K562 (cell line): ENCODE results near the gene TMEM43. TPM values are rescaled to one million over a fixed set of nuclear protein-coding genes. Genes with fewer than 3 reads are reported as not detected.

Experiments
- BDP1 ChIP-seq: IDR thresholded peaks from 3 replicates; pipeline ENCODE4 v1.6.1; 2011; ENCODE audit not compliant: insufficient read length, insufficient read depth
- ELF4 ChIP-seq: fragments of 450-650 bp; formaldehyde crosslinking; IDR thresholded peaks from 2 replicates; pipeline ENCODE4 v1.4.0; 2022; ENCODE audit warnings: missing genetic modification characterization
- JUNB ChIP-seq: fragments of 450-650 bp; formaldehyde crosslinking; conservative IDR thresholded peaks from 2 replicates; pipeline ENCODE4 v1.4.0; 2020; ENCODE audit warnings: mild to moderate bottlenecking
- NFATC3 ChIP-seq: fragments of 450-650 bp; IDR thresholded peaks from 2 replicates; pipeline ENCODE4 v1.6.1; 2017; ENCODE audit warnings: mild to moderate bottlenecking
- RHOXF2B ChIP-seq: fragments of 250-450 bp; sonication (Bioruptor Pico); conservative IDR thresholded peaks from 2 replicates; pipeline ENCODE4 v1.5.1; 2021
- YY1 ChIP-seq, 3 experiments: IDR thresholded peaks; 2 replicates each; pipeline ENCODE4 v1.6.1; 2011; ENCODE audit warnings: low read length in 2 of 3, mild to moderate bottlenecking in 2 of 3, moderate library complexity in 2 of 3, borderline replicate concordance in 1 of 3, control low read depth in 1 of 3, low read depth in 1 of 3; ENCODE audit not compliant: insufficient read depth in 3 of 3, insufficient replicate concordance in 2 of 3, control insufficient read depth in 1 of 3, insufficient read length in 1 of 3; ENCODE audit errors: extremely low read depth in 1 of 3
- ZBTB7A ChIP-seq: IDR thresholded peaks from 2 replicates; pipeline ENCODE4 v1.6.1; 2011; ENCODE audit warnings: low read depth, mild to moderate bottlenecking, low read length, moderate library complexity, borderline replicate concordance; ENCODE audit not compliant: control insufficient read depth
- ZNF324 ChIP-seq: fragments of 250-450 bp; sonication (Bioruptor Pico); IDR thresholded peaks from 2 replicates; pipeline ENCODE4 v1.4.0; 2020; ENCODE audit warnings: mild to moderate bottlenecking
- polyA plus RNA-seq, 8 experiments: library from polyadenylated mRNA; depleted of rRNA in 4 of 8; stranded (reverse) in 5 of 8; unstranded in 3 of 8; fragments of >200 nt; fragmentation: Nextera tagmentation in 2 of 8; fragmentation: Illumina TruSeq in 1 of 8; extraction: Ambion mirVana in 2 of 8; extraction: Trizol in 1 of 8; gene quantifications; 2 replicates each; pipeline versions ENCODE4 v1.2.1 to v1.2.3, GENCODE V29; 2011 to 2014; ENCODE audit warnings: inconsistent platforms in 1 of 8, missing spikeins in 1 of 8
- total RNA-seq, 7 experiments: library from RNA; depleted of rRNA in 6 of 7; stranded (reverse); fragments of >200 nt in 6 of 7; fragmentation: Illumina TruSeq in 2 of 7; extraction: Trizol in 2 of 7; gene quantifications; 2 replicates each; pipeline versions ENCODE4 v1.2.1 to v1.2.3, GENCODE V29; 2011 to 2021; ENCODE audit warnings: low replicate concordance in 1 of 7
- TF ChIP-seq, protein P1 (sequence below): sonication (generic); IDR thresholded peaks from 2 replicates; pipeline ENCODE4 v1.6.1; 2016
- TF ChIP-seq, protein P2 (sequence below): fragments of 250-450 bp; sonication (Bioruptor Pico); IDR thresholded peaks from 2 replicates; pipeline ENCODE4 v1.8.0; 2021; ENCODE audit warnings: mild to moderate bottlenecking, moderate library complexity
- TF ChIP-seq, protein P3 (sequence below): fragments of 250-450 bp; sonication (Bioruptor Pico); IDR thresholded peaks from 2 replicates; pipeline ENCODE4 v1.4.0; 2020
- TF ChIP-seq, protein P4 (sequence below): fragments of 250-450 bp; sonication (Bioruptor Pico); IDR thresholded peaks from 2 replicates; pipeline ENCODE4 v1.4.0; 2020
- TF ChIP-seq, protein P5 (sequence below): sonication (generic); formaldehyde crosslinking; IDR thresholded peaks from 2 replicates; pipeline ENCODE4 v1.8.1; 2023; ENCODE audit warnings: mild to moderate bottlenecking, missing genetic modification reagents
- TF ChIP-seq, protein P6 (sequence below): fragments of 450-650 bp; formaldehyde crosslinking; IDR thresholded peaks from 2 replicates; pipeline ENCODE4 v1.4.0; 2020; ENCODE audit warnings: mild to moderate bottlenecking

The TMEM43 gene
- total and polyA plus RNA-seq, 9 of the 15 experiments (the other 6 are each of a cell fraction or from before 2014, with no cell fraction given): 16.7 to 46.1 (median 35.7) TPM

DNA sequence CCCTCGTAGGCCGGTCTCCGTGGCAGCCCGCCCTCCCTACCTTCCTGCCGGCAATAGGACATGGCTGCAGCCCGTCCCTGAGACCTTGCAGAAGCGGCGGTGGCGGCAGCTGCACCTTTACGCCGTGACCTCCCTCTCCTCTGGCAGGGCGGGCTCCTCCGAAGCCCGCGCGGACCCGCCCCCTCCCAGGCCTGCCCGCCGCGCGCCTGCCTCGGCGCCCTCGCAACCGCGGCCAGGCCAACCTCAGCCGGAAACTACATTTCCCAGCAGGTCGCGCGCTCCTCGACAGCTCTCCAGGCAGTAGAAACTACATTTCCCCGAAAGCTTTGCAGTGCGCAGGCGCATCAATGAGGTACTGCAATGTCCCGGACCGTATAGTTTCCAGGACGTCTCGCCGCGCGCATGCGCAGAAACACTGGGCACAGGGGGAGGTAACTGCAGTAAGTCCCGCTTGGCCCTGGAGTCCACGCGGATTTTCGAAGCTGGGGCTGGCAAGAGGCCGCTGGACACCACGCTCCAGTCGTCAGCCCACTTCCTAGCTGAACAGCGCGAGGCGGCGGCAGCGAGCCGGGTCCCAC is at the start of gene TMEM43, which contains the start of gene CHCHD4 (continued):
- TF ChIP-seq YY1 (IDR thresholded peaks at IDR 0.05; ENCODE audit: borderline replicate concordance in 1 of 3, control insufficient read depth in 1 of 3, extremely low read depth in 1 of 3, insufficient read depth in 3 of 3, insufficient read length in 1 of 3, insufficient replicate concordance in 2 of 3, low read depth in 1 of 3, low read length in 2 of 3) (peak in 2 of 3 experiments; percentile 5 to 52), JUNB (CRISPR knock-in tag) (no peak), NFATC3 (no peak), RHOXF2B (no peak), ZBTB7A (no peak; the same call in 1 of the 2 replicates), ZNF324 (CRISPR knock-in tag) (no peak), ELF4 (CRISPR knock-in tag) (no peak), BDP1 (no peak)
- TF ChIP-seq, protein P1, sequence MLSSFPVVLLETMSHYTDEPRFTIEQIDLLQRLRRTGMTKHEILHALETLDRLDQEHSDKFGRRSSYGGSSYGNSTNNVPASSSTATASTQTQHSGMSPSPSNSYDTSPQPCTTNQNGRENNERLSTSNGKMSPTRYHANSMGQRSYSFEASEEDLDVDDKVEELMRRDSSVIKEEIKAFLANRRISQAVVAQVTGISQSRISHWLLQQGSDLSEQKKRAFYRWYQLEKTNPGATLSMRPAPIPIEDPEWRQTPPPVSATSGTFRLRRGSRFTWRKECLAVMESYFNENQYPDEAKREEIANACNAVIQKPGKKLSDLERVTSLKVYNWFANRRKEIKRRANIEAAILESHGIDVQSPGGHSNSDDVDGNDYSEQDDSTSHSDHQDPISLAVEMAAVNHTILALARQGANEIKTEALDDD: no peak
- TF ChIP-seq, protein P2, sequence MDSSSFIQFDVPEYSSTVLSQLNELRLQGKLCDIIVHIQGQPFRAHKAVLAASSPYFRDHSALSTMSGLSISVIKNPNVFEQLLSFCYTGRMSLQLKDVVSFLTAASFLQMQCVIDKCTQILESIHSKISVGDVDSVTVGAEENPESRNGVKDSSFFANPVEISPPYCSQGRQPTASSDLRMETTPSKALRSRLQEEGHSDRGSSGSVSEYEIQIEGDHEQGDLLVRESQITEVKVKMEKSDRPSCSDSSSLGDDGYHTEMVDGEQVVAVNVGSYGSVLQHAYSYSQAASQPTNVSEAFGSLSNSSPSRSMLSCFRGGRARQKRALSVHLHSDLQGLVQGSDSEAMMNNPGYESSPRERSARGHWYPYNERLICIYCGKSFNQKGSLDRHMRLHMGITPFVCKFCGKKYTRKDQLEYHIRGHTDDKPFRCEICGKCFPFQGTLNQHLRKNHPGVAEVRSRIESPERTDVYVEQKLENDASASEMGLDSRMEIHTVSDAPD: no peak
- TF ChIP-seq, protein P3, sequence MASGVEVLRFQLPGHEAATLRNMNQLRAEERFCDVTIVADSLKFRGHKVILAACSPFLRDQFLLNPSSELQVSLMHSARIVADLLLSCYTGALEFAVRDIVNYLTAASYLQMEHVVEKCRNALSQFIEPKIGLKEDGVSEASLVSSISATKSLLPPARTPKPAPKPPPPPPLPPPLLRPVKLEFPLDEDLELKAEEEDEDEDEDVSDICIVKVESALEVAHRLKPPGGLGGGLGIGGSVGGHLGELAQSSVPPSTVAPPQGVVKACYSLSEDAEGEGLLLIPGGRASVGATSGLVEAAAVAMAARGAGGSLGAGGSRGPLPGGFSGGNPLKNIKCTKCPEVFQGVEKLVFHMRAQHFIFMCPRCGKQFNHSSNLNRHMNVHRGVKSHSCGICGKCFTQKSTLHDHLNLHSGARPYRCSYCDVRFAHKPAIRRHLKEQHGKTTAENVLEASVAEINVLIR (CRISPR knock-in tag): 0 out of 2 replicates have a peak, but pooled peaks have one; percentile 46
- TF ChIP-seq, protein P4, sequence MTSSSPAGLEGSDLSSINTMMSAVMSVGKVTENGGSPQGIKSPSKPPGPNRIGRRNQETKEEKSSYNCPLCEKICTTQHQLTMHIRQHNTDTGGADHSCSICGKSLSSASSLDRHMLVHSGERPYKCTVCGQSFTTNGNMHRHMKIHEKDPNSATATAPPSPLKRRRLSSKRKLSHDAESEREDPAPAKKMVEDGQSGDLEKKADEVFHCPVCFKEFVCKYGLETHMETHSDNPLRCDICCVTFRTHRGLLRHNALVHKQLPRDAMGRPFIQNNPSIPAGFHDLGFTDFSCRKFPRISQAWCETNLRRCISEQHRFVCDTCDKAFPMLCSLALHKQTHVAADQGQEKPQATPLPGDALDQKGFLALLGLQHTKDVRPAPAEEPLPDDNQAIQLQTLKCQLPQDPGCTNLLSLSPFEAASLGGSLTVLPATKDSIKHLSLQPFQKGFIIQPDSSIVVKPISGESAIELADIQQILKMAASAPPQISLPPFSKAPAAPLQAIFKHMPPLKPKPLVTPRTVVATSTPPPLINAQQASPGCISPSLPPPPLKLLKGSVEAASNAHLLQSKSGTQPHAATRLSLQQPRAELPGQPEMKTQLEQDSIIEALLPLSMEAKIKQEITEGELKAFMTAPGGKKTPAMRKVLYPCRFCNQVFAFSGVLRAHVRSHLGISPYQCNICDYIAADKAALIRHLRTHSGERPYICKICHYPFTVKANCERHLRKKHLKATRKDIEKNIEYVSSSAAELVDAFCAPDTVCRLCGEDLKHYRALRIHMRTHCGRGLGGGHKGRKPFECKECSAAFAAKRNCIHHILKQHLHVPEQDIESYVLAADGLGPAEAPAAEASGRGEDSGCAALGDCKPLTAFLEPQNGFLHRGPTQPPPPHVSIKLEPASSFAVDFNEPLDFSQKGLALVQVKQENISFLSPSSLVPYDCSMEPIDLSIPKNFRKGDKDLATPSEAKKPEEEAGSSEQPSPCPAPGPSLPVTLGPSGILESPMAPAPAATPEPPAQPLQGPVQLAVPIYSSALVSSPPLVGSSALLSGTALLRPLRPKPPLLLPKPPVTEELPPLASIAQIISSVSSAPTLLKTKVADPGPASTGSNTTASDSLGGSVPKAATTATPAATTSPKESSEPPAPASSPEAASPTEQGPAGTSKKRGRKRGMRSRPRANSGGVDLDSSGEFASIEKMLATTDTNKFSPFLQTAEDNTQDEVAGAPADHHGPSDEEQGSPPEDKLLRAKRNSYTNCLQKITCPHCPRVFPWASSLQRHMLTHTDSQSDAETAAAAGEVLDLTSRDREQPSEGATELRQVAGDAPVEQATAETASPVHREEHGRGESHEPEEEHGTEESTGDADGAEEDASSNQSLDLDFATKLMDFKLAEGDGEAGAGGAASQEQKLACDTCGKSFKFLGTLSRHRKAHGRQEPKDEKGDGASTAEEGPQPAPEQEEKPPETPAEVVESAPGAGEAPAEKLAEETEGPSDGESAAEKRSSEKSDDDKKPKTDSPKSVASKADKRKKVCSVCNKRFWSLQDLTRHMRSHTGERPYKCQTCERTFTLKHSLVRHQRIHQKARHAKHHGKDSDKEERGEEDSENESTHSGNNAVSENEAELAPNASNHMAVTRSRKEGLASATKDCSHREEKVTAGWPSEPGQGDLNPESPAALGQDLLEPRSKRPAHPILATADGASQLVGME: peak; percentile 43; the same call in 1 of the 2 replicates
- TF ChIP-seq, protein P5, sequence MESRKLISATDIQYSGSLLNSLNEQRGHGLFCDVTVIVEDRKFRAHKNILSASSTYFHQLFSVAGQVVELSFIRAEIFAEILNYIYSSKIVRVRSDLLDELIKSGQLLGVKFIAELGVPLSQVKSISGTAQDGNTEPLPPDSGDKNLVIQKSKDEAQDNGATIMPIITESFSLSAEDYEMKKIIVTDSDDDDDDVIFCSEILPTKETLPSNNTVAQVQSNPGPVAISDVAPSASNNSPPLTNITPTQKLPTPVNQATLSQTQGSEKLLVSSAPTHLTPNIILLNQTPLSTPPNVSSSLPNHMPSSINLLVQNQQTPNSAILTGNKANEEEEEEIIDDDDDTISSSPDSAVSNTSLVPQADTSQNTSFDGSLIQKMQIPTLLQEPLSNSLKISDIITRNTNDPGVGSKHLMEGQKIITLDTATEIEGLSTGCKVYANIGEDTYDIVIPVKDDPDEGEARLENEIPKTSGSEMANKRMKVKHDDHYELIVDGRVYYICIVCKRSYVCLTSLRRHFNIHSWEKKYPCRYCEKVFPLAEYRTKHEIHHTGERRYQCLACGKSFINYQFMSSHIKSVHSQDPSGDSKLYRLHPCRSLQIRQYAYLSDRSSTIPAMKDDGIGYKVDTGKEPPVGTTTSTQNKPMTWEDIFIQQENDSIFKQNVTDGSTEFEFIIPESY (CRISPR knock-in tag): 0 out of 2 replicates have a peak, but pooled peaks have one; percentile 4
- TF ChIP-seq, protein P6, sequence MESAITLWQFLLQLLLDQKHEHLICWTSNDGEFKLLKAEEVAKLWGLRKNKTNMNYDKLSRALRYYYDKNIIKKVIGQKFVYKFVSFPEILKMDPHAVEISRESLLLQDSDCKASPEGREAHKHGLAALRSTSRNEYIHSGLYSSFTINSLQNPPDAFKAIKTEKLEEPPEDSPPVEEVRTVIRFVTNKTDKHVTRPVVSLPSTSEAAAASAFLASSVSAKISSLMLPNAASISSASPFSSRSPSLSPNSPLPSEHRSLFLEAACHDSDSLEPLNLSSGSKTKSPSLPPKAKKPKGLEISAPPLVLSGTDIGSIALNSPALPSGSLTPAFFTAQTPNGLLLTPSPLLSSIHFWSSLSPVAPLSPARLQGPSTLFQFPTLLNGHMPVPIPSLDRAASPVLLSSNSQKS (CRISPR knock-in tag): no peak
